ENCODE measurements around the gene SEC61G. TPM values are rescaled to one million over a fixed set of nuclear protein-coding genes. Genes with fewer than 3 reads are reported as not detected.

SEC61G gene
- total and polyA plus RNA-seq, 10 of the 15 experiments (the other 5 are each of a cell fraction or from before 2014, with no cell fraction given): 163 to 809 (median 346) TPM

GRCh38 chr7:54769203-54769602, 10.2 kb upstream of the SEC61G start:
- Histone ChIP-seq H3K4me1 (ENCODE audit: control insufficient read depth, insufficient read depth, low read length) (no peaks in the 10 kb centered on the region), H4K20me1 (ENCODE audit: control insufficient read depth, insufficient read depth) (no peaks in the 10 kb centered on the region), H3K4me3 (no peak overlapping the region), H2AFZ (ENCODE audit: control insufficient read depth, low read depth, low read length) (no peak overlapping the region), H3K79me2 (ENCODE audit: control insufficient read depth, insufficient read depth, low read length) (no peaks in the 10 kb centered on the region), H3K27ac (ENCODE audit: control insufficient read depth, insufficient read depth) (no peak overlapping the region), H3K4me2 (ENCODE audit: control insufficient read depth, insufficient read depth) (no peak overlapping the region), H3K27me3 (replicated peaks in 1 of 2; ENCODE audit: control insufficient read depth in 2 of 2, insufficient read depth in 2 of 2, low read length in 1 of 2) (no peaks in the 10 kb centered on the region), H3K9me3 (replicated peaks; ENCODE audit: control insufficient read depth, insufficient read depth, low read length) (no peaks in the 10 kb centered on the region), H3K36me3 (ENCODE audit: control insufficient read depth in 2 of 2, insufficient read depth in 2 of 2, low read length in 1 of 2) (no peaks in the 10 kb centered on the region), H3K9ac (ENCODE audit: control insufficient read depth, insufficient read depth, low read length) (no peak overlapping the region)
- FAIRE-seq (no peak), ATAC-seq (no peak), DNase-seq (ENCODE audit: low read depth, low spot score) (no peak)
- POLR2A ChIA-PET: interaction anchor here (1.1 kb wide), 1 partner anchor 10 kb away, joined by 6 read pairs; the partner anchor contains the start of gene SEC61G
- WGBS (ENCODE audit: insufficient coverage, insufficient replicate concordance, low lambda C conversion rate, missing lambda C conversion rate): 30% methylated on average over 2 of the region's 2 CpGs
- TF ChIP-seq HDGF (IDR thresholded peaks at IDR 0.05): no peak
- no peak for TF ChIP-seq RELA (IDR thresholded peaks at IDR 0.05; ENCODE audit: borderline replicate concordance, partially characterized antibody)
- no peak for TF ChIP-seq ZNF384 (IDR thresholded peaks at IDR 0.05; ENCODE audit: borderline replicate concordance, low read depth, low read length)
- TF ChIP-seq ZNF687 (IDR thresholded peaks at IDR 0.05): no peak
- TF ChIP-seq ZBED1 (IDR thresholded peaks at IDR 0.05; ENCODE audit: borderline replicate concordance): no peak
- no peak for TF ChIP-seq SMAD1 (IDR thresholded peaks at IDR 0.05; ENCODE audit: low read depth, partially characterized antibody)
- no peak for TF ChIP-seq BHLHE40 (IDR thresholded peaks at IDR 0.05; ENCODE audit: borderline replicate concordance in 1 of 2, low read depth in 2 of 2, low read length in 1 of 2)
- TF ChIP-seq E2F8 (IDR thresholded peaks at IDR 0.05; ENCODE audit: low read depth, partially characterized antibody): no peak
- TF ChIP-seq SIX5 (IDR thresholded peaks at IDR 0.05; ENCODE audit: low read depth, low read length, severe bottlenecking): no peak
- TF ChIP-seq ZNF622 (IDR thresholded peaks at IDR 0.05): no peak
- TF ChIP-seq NFXL1 (IDR thresholded peaks at IDR 0.05; ENCODE audit: borderline replicate concordance): no peak
- TF ChIP-seq MYB (IDR thresholded peaks at IDR 0.05; ENCODE audit: borderline replicate concordance, low read depth, low read length): no peak
- TF ChIP-seq TCF3 (IDR thresholded peaks at IDR 0.05; ENCODE audit: borderline replicate concordance, insufficient read depth, low read depth, low read length): no peak
- TF ChIP-seq ZNF207 (IDR thresholded peaks at IDR 0.05; ENCODE audit: borderline replicate concordance): no peak
- no peak for TF ChIP-seq FOXM1 (IDR thresholded peaks at IDR 0.05; ENCODE audit: low read depth, low read length)
- CTCF ChIA-PET: interaction anchor here (0.5 to 6.1 kb wide), 3 partner anchors 15 to 486 kb away, joined by 3 to 39 read pairs (median 5); no protein-coding TSS in a partner anchor
- SMC1A ChIA-PET (ENCODE audit: uncharacterized antibody, unreplicated experiment): interaction anchor here (1.1 to 1.3 kb wide), 2 partner anchors 486 to 487 kb away, joined by 3 read pairs; no protein-coding TSS in a partner anchor
- RAD21 ChIA-PET (ENCODE audit: unreplicated experiment): interaction anchor here (3.1 kb wide), 1 partner anchor 486 kb away, joined by 9 read pairs; no protein-coding TSS in a partner anchor
- in situ Hi-C loops (cut with MboI) (loop anchor here (25.0 kb wide), 3 partner anchors 643 to 1118 kb away; partner anchors contain the start of genes VOPP1 and ZNF713), intact Hi-C loops (cut with micrococcal nuclease; ENCODE audit: unreplicated experiment) (no loop called here)
- no TSS peak for BruUV-seq (replicated peaks)
